Neuron (in vitro differentiated cells): ENCODE results near the gene FAM234B.

Experiments used
- H2AFZ ChIP-seq: one replicate; pipeline ENCODE4 v1.6.1; 2013; ENCODE audit warnings: low read depth, mild to moderate bottlenecking, inconsistent platforms, low read length, moderate library complexity
- H3K27me3 ChIP-seq: one replicate; pipeline ENCODE4 v1.6.1; 2013; ENCODE audit warnings: low read length; ENCODE audit not compliant: insufficient read depth
- H3K36me3 ChIP-seq: one replicate; pipeline ENCODE4 v1.6.1; 2013; ENCODE audit warnings: low read length; ENCODE audit not compliant: insufficient read depth
- H3K4me1 ChIP-seq: one replicate; pipeline ENCODE4 v1.6.1; 2013; ENCODE audit warnings: low read length; ENCODE audit not compliant: insufficient read depth
- H3K4me3 ChIP-seq: 2 replicates; pipeline ENCODE4 v1.5.1; 2013; ENCODE audit warnings: mild to moderate bottlenecking, low read length, moderate library complexity
- H3K9me3 ChIP-seq: one replicate; pipeline ENCODE4 v1.6.1; 2013; ENCODE audit warnings: low read length

Gene FAM234B

DNA sequence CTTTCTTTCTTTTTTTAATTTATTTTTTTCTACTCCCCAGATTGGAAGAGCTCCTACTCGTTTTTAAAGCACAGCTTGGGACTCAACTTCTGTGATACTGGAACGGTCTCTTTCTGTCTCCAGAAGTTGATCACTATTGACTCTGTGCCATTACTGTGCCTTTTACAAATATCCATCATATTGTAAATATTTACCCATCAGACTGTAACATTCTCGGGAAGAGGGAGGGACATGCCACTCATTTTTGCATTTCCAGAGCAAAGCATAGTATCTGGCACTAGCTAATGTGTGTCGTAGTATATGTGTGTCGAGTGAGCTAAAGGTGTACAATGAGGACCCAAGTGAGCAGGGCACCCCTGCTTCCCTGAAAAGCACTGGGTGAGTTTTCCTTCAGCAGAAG is 83.3 kb downstream of the FAM234B start:
- H3K9me3 ChIP-seq, result no peaks in the 10 kb centered on the region
- peaks cover 43% of the 10 kb centered on the region for H3K4me1 ChIP-seq
- H3K4me3 ChIP-seq, result no peak overlapping the region
- no peak overlapping the region for H2AFZ ChIP-seq
- no peaks in the 10 kb centered on the region for H3K36me3 ChIP-seq
- H3K27me3 ChIP-seq, result no peaks in the 10 kb centered on the region

DNA sequence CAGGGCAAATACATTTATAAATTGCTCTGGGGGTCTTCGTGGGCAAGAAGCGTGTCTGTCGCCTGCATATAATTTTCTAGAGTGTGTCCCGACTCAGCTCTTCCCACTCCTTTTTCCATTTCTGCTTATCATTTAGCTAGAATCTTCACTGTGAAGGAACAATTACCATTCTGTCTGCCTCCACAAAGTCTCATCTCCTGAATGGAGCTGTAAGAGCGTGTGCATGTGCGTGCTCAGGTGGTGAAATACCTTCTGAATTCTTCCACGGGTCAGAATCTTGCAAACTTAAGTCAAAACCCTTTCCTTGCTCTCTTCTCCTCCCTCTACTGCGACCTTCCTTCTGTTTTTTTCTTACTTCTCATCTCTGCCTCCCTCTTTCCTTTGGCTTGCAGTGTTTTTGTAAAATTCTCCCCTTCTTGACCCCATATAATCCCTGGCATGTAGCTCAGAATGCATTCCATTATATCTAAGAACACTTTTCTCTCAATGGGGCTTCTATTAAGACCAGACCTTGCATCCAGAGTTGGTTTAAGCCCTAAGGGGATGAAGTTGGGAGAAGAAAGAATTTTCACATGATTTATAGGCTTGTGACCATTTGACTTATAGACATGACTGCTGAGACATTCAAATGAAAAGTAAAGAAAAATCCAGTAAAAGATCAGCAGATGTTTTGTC is 84.2 kb downstream of the FAM234B start:
- H3K9me3 ChIP-seq, result no peaks in the 10 kb centered on the region
- no peaks in the 10 kb centered on the region for H3K36me3 ChIP-seq
- H3K4me3 ChIP-seq, result no peak overlapping the region
- no peaks in the 10 kb centered on the region for H3K27me3 ChIP-seq
- H2AFZ ChIP-seq, result no peak overlapping the region
- peaks cover 43% of the 10 kb centered on the region for H3K4me1 ChIP-seq

DNA sequence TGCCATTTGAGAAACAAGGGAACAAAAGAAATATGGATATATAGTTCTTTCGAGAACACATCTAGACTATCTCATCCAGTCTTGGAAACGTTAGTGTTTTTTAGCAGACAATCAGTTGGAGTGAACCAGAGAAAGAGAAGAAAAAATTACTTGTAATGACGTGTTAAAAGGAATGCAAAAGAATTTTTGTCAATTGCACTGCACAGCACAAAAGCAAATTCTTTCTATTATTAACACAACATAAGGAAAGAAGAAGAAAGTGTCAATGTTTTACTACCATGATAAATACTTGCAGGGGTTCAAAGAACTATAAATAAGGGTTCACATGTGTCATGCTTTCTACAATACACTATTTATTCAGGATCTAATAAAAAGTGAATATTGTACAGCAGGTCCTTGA is 86.8 kb downstream of the FAM234B start:
- Histone ChIP-seq H3K4me1 (peaks cover 38% of the 10 kb centered on the region), H3K36me3 (no peaks in the 10 kb centered on the region), H3K9me3 (no peaks in the 10 kb centered on the region), H2AFZ (no peak overlapping the region), H3K4me3 (no peak overlapping the region), H3K27me3 (no peaks in the 10 kb centered on the region)
